Amygdala (tissue), 56 donors: Measurements from ENCODE around the gene POC1B.

ENCODE experiments used
- DNase-seq, 56 donors: peaks; one replicate each; lab custom pipeline; 2025; lab: John Stamatoyannopoulos, UW

POC1B gene

GRCh38 chr12:89427508-89428156 is 98.2 kb downstream of the POC1B start:
- DNase-seq, result no peak

DNA sequence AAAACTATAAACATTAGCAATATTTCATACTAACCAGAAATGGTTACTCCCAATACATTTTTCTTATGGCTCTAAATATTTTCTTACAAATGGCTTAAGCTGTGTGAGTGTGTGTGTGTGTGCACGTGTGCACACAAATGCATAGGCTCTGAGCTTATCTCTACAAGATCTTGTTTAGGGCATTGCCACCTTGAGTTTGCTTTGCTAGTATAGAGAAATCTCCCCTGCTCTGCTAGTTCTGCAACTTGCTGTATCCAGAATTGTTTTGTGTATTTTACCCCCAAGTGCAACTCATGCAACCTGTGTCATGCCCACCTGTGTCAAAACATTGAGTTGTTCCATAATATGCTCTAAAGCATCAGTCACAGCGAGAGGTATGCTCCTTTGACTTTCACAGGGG is 101.0 kb downstream of the POC1B start:
- DNase-seq, result no peak

DNA sequence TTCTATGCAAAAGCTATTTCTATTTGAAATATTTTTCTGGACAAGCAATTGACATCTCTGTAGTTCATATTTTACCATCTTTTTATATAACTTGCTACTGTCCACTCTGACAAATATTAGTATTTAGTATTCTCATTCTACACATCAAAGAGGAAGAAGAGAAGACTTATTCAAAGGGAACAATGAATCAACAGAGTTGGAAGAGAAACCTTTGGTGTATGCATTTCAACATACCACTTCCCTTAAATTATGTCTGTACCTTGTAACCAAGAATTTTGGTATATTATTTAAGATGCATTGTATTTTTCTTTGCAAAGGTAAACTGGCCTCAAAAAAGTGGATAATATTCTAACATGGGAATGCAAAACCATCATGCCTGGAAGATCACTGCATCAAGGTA is 101.5 kb downstream of the POC1B start:
- no peak for DNase-seq

DNA sequence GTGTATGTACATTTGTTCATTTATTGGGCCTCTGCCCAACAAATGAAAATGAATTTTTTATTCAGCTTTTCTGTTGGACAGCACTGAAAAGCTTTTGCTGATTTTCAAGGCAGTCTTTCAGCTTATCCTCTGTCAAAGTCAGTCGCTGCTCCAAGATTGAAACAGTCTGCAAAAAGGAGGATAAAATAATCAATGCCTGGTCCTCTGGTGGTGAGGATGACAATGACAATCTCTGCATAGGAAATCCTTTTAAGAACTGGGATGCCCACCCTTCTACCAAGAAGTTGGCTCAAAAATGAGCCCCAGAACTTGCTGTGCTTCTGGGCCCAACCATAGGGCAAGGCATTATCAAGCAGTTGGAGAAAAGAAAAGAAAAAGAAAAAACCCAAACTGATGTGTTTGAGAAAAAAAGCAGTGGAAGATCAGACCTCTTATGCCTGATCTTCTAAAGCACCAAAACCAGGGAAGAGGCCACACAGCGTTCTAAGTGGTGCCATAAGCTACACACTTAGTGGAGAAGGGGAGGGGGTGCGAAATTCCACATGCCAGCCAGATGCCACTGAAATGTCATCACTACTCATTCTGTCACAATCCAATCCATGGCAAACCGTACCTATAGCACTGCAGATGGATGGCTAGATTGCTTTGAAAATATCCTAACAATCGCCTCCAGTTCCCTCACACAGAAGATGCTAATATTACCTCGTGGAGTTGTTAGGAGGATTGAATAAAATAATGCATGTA is 104.6 kb downstream of the POC1B start:
- DNase-seq, result no peak

DNA sequence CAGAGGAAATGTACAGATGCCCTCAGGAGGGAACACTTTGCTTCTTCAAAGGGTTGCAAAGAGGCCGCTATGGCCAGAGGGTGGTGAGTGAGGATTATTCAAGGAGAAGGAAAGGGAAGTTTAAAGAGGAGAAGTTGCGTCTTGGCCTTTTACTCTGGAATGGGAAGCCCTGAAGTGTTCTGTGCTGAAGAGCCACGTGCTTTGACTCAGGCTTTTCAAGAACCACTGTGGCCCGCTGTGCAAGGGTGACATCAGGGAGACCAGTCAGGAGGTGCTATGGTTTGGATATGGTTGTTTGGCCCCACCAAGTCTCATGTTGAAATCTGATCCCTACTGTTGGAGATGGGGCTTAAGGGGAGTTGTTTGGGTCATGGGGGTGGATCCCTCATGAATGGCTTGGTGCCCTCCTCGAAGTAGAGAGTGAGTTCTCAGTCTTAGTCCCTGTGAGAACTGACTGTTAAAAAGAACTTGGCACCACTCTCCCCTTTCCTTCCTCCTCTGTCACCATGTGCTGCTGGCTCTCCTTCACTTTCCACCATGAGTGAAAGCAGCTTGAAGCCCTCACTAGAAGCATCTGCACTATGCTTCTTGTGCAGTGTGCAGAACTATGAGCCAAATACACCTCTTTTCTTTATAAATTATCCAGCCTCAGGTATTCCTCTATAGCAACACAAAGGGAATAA is 107.5 kb downstream of the POC1B start:
- no peak for DNase-seq

DNA sequence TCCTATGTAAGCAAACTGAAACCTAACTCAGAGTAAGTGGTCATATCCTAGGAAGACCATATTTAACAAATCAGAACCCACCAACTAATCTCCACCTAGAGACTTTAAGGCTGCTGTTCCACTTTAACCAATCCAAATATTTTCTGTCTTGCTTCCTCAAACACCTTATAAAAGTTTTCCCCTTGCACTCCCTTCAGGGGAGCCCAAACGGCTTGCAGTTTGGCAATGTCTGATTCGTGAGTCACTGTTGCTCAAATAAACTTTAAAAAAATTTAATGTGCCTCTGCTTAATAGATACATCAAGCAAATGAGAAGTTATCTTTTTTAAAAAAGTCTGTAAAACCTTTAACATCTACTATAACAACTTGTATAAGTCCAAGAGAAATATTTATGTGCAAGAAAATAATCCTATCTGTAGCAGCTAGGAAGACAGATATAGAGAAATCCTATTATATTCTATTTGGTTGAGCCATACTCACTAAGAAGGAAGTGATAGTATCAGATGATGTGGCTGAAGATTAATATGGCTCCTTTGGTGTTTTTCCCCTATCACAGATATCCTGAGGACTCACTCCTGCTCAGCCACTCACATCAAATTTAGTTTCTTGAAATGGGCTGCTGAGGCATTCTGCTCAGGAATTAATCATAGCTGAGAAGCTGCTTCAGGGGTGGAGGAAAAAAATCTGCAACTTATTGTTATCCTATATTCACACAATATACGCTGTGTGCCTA is 108.4 kb downstream of the POC1B start:
- no peak for DNase-seq

GRCh38 chr12:89416049-89416792 is 109.6 kb downstream of the POC1B start:
- DNase-seq, result no peak

DNA sequence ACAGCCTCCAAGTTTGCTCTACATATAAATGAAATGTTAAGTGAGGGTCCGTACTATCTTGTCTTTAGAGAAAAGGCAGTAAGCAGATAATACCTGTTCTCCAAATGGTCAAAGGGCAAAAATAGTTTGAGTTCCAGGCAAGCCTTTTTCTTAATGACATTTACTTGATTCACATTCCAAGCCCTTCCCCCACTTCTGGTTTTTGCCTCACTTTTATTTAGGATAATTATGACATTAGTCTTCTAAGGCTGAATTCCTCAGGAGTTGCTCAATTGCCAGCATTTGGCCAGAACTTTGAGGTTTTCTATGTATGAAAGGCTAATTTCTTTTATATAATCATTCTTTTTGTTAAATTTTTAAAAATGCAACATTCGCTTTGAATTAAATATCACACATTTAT is 111.0 kb downstream of the POC1B start:
- DNase-seq, result no peak

- no peak for DNase-seq
Measured at GRCh38 chr12:89414322-89414721, 111.5 kb downstream of the POC1B start.

DNA sequence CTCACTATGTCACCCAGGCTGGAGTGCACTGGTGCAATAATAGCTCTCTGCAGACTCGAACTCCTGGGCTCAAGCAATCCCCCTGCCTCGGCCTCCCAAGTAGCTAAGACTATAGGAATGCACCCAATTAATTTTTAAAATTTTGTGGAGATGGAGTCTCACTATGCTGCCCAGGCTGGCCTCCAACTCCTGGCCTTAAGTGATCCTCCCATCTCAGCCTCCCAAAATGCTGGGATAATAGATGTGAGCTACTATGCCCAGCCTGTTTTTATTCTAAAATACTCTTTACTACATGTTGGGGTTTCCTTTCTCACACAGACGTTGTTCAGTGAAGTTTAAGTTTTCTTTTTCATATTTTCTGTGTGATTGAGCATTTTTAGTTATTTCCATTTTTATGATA is 112.6 kb downstream of the POC1B start:
- no peak for DNase-seq

GRCh38 chr12:89412665-89413064 is 113.2 kb downstream of the POC1B start:
- DNase-seq, result no peak

GRCh38 chr12:89411846-89412245 is 114.0 kb downstream of the POC1B start:
- DNase-seq, result no peak

DNA sequence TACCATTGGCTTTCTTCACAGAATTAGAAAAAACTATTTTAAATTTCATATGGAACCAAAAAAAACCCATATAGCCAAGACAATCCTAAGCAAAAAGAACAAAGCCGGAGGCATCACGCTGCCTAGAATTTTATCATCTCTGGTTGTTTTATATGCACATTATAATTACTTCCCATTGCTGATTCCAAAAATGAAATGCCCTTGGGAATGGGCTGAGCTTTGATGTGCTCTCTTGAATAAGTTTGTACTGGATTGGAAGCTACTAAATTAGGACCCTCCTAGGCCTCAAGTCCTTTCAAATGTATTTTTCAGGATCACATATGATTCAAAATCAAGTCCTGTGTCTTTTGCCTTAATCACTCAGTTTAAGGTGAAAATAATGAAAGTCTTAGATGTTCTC is 114.6 kb downstream of the POC1B start:
- no peak for DNase-seq

DNA sequence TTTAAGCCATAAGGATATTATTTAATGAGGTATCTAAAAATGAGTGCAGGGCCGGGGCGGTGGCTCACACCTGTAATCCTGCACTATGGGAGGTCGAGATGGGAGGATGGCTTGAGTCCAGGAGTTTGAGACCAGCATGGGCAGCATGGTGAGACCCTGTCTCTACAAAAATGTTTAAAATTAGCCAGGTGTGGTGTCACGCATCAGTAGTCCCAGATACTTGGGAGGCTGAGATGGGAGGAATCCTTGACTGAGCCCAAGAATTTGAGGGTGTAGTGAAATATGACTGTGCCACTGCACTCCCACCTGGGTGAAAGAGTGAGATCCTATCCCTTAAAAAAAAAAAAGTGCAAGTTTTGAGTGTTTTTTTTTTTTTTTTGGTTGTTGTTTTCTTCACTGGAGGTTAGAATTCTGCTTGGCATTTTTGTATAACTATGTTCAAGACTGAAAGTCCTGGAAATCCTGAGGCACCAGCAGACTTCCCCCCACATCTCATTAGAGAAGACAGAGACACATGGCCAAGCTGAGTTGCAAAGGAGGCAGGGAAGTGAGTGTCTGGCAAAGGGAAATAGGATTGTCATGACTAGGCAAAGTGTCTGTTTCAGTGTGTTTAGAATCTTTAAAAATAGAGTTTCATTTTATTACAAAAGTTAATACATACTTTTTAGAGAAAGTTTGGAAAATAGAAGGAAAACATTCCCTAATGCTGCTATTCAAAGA is 120.1 kb downstream of the POC1B start:
- peak in 1 of 56 donors; percentile 0 for DNase-seq

DNA sequence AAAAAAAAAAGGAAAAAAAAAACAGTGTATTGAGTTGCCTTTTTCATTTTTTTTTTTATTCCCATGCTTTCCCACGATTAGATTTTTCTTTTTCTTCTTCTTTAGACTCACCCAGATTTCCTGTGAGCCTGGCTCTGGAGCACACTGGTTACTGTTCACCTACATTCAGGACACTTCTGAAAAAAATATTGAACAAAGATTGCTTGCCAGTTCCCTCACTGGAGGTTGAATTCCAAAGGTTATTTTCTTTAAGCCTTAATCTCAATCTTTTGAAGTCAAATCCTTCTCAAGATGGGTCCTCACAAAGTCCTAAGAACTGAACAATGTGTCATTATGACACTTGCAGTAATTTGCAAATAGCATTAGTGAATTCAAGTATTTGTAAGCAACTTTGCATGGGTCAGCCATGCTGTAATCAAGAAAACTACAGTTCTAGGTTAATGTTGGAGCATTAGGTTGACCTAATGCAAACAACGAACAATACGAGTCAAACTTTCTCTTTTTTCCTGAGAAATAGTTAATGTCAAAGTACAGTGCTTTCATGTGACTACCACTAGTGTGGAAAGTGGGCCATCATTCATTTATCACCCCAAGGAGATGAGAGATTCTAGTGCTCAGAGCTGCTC is 124.3 kb downstream of the POC1B start:
- DNase-seq, result no peak

DNA sequence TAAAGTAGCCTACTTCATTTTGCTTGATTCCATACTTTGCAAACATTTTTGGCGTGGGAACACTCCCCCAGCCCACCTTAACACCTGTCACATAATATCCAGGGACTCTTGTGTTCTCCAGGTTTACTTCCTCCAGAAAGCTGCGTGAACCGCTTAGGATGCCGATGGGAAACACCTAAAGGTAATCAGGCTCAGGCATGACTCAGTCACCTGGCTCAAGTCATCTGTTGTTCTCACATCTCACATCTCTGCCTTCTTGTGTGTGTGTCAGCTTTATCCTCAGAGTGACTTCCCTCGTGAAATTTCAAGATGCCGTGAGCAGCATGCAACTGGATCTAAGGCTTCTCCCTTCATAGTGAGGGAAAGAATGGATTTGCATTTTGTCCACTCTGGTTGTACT is 125.4 kb downstream of the POC1B start:
- no peak for DNase-seq

- DNase-seq, result no peak
Measured at GRCh38 chr12:89395712-89396111, 130.1 kb downstream of the POC1B start.

- no peak for DNase-seq
Measured at GRCh38 chr12:89393551-89394121, 132.2 kb downstream of the POC1B start.

DNA sequence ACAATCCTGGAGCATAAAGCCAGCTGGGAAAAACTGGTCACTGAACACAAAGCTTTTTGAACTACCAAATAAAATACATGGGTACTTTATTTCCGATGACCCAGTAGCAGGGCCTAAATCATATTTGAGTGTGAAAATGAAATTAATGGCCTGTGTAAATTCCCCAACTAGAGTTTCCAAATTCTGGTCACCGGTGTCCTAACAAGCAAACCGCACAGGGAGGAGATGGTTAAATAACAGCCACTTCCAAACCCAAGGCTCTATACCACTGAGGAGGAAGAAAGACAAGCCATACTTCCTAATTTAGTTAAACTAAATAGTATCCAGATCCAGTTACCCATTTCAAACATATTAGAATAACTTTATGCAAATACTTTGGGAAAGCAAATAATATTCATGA is 133.5 kb downstream of the POC1B start:
- DNase-seq, result no peak
